Ishikawa (cell line): ENCODE measurements around the gene SLC16A8.

Experiments used
- EP300 ChIP-seq: IDR thresholded peaks from 2 replicates; pipeline ENCODE4 v1.6.1; 2012; ENCODE audit warnings: borderline replicate concordance
- NFIC ChIP-seq: IDR thresholded peaks from 2 replicates; pipeline ENCODE4 v1.6.1; 2012
- TF ChIP-seq, protein P1 (sequence below): IDR thresholded peaks from 2 replicates; pipeline ENCODE4 v1.6.1; 2012; ENCODE audit warnings: low read depth, mild to moderate bottlenecking

- TF ChIP-seq, protein P1, sequence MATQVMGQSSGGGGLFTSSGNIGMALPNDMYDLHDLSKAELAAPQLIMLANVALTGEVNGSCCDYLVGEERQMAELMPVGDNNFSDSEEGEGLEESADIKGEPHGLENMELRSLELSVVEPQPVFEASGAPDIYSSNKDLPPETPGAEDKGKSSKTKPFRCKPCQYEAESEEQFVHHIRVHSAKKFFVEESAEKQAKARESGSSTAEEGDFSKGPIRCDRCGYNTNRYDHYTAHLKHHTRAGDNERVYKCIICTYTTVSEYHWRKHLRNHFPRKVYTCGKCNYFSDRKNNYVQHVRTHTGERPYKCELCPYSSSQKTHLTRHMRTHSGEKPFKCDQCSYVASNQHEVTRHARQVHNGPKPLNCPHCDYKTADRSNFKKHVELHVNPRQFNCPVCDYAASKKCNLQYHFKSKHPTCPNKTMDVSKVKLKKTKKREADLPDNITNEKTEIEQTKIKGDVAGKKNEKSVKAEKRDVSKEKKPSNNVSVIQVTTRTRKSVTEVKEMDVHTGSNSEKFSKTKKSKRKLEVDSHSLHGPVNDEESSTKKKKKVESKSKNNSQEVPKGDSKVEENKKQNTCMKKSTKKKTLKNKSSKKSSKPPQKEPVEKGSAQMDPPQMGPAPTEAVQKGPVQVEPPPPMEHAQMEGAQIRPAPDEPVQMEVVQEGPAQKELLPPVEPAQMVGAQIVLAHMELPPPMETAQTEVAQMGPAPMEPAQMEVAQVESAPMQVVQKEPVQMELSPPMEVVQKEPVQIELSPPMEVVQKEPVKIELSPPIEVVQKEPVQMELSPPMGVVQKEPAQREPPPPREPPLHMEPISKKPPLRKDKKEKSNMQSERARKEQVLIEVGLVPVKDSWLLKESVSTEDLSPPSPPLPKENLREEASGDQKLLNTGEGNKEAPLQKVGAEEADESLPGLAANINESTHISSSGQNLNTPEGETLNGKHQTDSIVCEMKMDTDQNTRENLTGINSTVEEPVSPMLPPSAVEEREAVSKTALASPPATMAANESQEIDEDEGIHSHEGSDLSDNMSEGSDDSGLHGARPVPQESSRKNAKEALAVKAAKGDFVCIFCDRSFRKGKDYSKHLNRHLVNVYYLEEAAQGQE = no peak
- TF ChIP-seq EP300 = no peak
- no peak for TF ChIP-seq NFIC
Measured at GRCh38 chr22:38073150-38074130, 10.5 kb downstream of the SLC16A8 start.
